Erythroblast (primary cell): ENCODE results near the gene GTF2IRD1.
A peak's percentile ranks its signal among the peaks of the same experiment; 100 is the strongest.
"Not testable (repeated sequence)": the region's sequence is repeated elsewhere in the genome, so short reads cannot be mapped to it uniquely, and the experiment has no call there.

Experiments
- DNase-seq, 2 experiments: peaks; one replicate each; lab custom pipeline; 2025; lab: John Stamatoyannopoulos, UW
- GATA1 ChIP-seq: IDR thresholded peaks from 2 replicates; pipeline ENCODE4 v1.6.1; 2011; ENCODE audit warnings: low read depth, mild to moderate bottlenecking, control low read depth, low read length, moderate library complexity
- POLR2A ChIP-seq: IDR thresholded peaks from 2 replicates; pipeline ENCODE4 v1.6.1; 2011; ENCODE audit warnings: mild to moderate bottlenecking, low read length

GTF2IRD1 gene

GRCh38 chr7:74633451-74633921 is 179.8 kb downstream of the GTF2IRD1 start:
- peak; percentile 44 to 78 for DNase-seq

GRCh38 chr7:74637745-74638144 is 184.0 kb downstream of the GTF2IRD1 start:
- TF ChIP-seq POLR2A = no peak
- no peak for TF ChIP-seq GATA1
- DNase-seq = no peak

More at GRCh38 chr7:74633451-74633921, 179.8 kb downstream of the GTF2IRD1 start:
- no peak for TF ChIP-seq POLR2A
- TF ChIP-seq GATA1 = no peak

GRCh38 chr7:74650055-74650454 is 196.3 kb downstream of the GTF2IRD1 start:
- TF ChIP-seq POLR2A = peak; percentile 38
- peak; percentile 88 for DNase-seq

GRCh38 chr7:74650493-74651132 is 196.9 kb downstream of the GTF2IRD1 start:
- TF ChIP-seq POLR2A = peak; percentile 41
- peak; percentile 56 for DNase-seq

GRCh38 chr7:74651133-74651504 is 197.4 kb downstream of the GTF2IRD1 start:
- DNase-seq = not testable (repeated sequence)
